ENCODE measurements around the gene CCDC71L. TPM values are rescaled to one million over a fixed set of nuclear protein-coding genes. Genes with fewer than 3 reads are reported as not detected.
"Not testable (repeated sequence)": the region's sequence is repeated elsewhere in the genome, so short reads cannot be mapped to it uniquely, and the experiment has no call there.

CCDC71L gene
- 25.1 and 40.6 TPM in 2 replicates for total RNA-seq (ENCODE audit: low replicate concordance)

GRCh38 chr7:106660862-106661720 is at the start of gene CCDC71L:
CCDC71L (minus strand) TSS chr7:106661158; CDS start chr7:106660896, 262 bp downstream.
- H3K4me3 ChIP-seq (ENCODE audit: low read depth, low read length), result peak within 1 kb of the TSS; percentile 92
- peak; percentile 94 for DNase-seq (ENCODE audit: low read depth)
- TF ChIP-seq CTCF (IDR thresholded peaks at IDR 0.05; ENCODE audit: insufficient read depth, low read length), result no peak

- not testable (repeated sequence) for DNase-seq (ENCODE audit: low read depth); H3K4me3 ChIP-seq (ENCODE audit: low read depth, low read length)
Observed at GRCh38 chr7:106709604-106710003, 48.6 kb upstream of the CCDC71L start.

GRCh38 chr7:106704000-106704840 is 43.3 kb upstream of the CCDC71L start:
- TF ChIP-seq CTCF (IDR thresholded peaks at IDR 0.05; ENCODE audit: insufficient read depth, low read length), result no peak
- no peak for DNase-seq (ENCODE audit: low read depth)
- H3K4me3 ChIP-seq (ENCODE audit: low read depth, low read length), result no peak overlapping the region

- no peak for TF ChIP-seq CTCF (IDR thresholded peaks at IDR 0.05; ENCODE audit: insufficient read depth, low read length)
- no peak for DNase-seq (ENCODE audit: low read depth)
- no peak overlapping the region for H3K4me3 ChIP-seq (ENCODE audit: low read depth, low read length)
Observed at GRCh38 chr7:106693677-106694353, 32.9 kb upstream of the CCDC71L start.

GRCh38 chr7:106692450-106693051 is 31.6 kb upstream of the CCDC71L start:
- no peak for DNase-seq (ENCODE audit: low read depth)

GRCh38 chr7:106688161-106688560 is 27.2 kb upstream of the CCDC71L start:
- DNase-seq (ENCODE audit: low read depth); H3K4me3 ChIP-seq (ENCODE audit: low read depth, low read length): not testable (repeated sequence)

More at GRCh38 chr7:106692450-106693051, 31.6 kb upstream of the CCDC71L start:
- H3K4me3 ChIP-seq (ENCODE audit: low read depth, low read length), result no peak overlapping the region
- no peak for TF ChIP-seq CTCF (IDR thresholded peaks at IDR 0.05; ENCODE audit: insufficient read depth, low read length)

GRCh38 chr7:106683941-106684340 is 23.0 kb upstream of the CCDC71L start:
- no peak overlapping the region for H3K4me3 ChIP-seq (ENCODE audit: low read depth, low read length)
- no peak for TF ChIP-seq CTCF (IDR thresholded peaks at IDR 0.05; ENCODE audit: insufficient read depth, low read length)
- no peak for DNase-seq (ENCODE audit: low read depth)
